GM21515 (cell line): ENCODE measurements around the gene FIGNL1.
A peak's percentile ranks its signal among the peaks of the same experiment; 100 is the strongest.

Experiments used
- ATAC-seq: cut with Tn5 transposase; IDR thresholded peaks from one replicate; pipeline ENCODE4 v1.9.1; 2021; ENCODE audit not compliant: unreplicated experiment

The FIGNL1 gene

GRCh38 chr7:50399206-50399605 lies 50.9 kb downstream of the FIGNL1 start:
- no peak for ATAC-seq

- no peak for ATAC-seq
Measured at GRCh38 chr7:50397971-50398324, 52.2 kb downstream of the FIGNL1 start.

- ATAC-seq: peak; percentile 52
Measured at GRCh38 chr7:50397320-50397970, 52.7 kb downstream of the FIGNL1 start.

GRCh38 chr7:50396856-50397255 lies 53.3 kb downstream of the FIGNL1 start:
- no peak for ATAC-seq

- ATAC-seq: no peak
Measured at GRCh38 chr7:50394315-50394714, 55.8 kb downstream of the FIGNL1 start.
